HepG2 (cell line): Measurements from ENCODE around the gene KRABD2.

ENCODE experiments used
- BORCS8-MEF2B ChIP-seq: sonication (generic); formaldehyde crosslinking; IDR thresholded peaks from 2 replicates; pipeline ENCODE4 v1.8.0; 2022; ENCODE audit warnings: mild to moderate bottlenecking, missing genetic modification reagents
- CBX1 ChIP-seq: IDR thresholded peaks from one replicate; pipeline ENCODE4 v1.6.1; 2016; ENCODE audit warnings: antibody characterized with exemption, low read depth
- FIP1L1 ChIP-seq: fragments of 200-400 bp; formaldehyde crosslinking; IDR thresholded peaks from 2 replicates; pipeline ENCODE4 v1.6.1; 2018; ENCODE audit warnings: low read depth, mild to moderate bottlenecking, low read length, moderate library complexity, borderline replicate concordance; ENCODE audit not compliant: insufficient read depth
- HHEX ChIP-seq: IDR thresholded peaks from 2 replicates; pipeline ENCODE4 v1.6.1; 2016; ENCODE audit warnings: control low read depth
- KAT2B ChIP-seq: fragments of 150-350 bp; IDR thresholded peaks from 2 replicates; pipeline ENCODE4 v1.6.1; 2014; ENCODE audit warnings: low read depth, low read length, borderline replicate concordance
- LCORL ChIP-seq, 2 experiments: fragments of 450-650 bp in 1 of 2; sonication (generic) in 1 of 2; formaldehyde crosslinking in 1 of 2; IDR thresholded peaks; 2 replicates each; pipeline versions ENCODE4 v1.5.0 to v1.6.1; 2017 to 2020; ENCODE audit warnings: antibody characterized with exemption in 1 of 2, missing genetic modification reagents in 1 of 2
- MIXL1 ChIP-seq: IDR thresholded peaks from 2 replicates; pipeline ENCODE4 v1.6.1; 2016
- NCOA5 ChIP-seq: sonication (generic); formaldehyde crosslinking; IDR thresholded peaks from 2 replicates; pipeline ENCODE4 v1.4.0; 2020; ENCODE audit warnings: missing genetic modification reagents
- NR2C2 ChIP-seq: sonication (generic); formaldehyde crosslinking; IDR thresholded peaks from 2 replicates; pipeline ENCODE4 v1.4.0; 2020; ENCODE audit warnings: missing genetic modification reagents, mild to moderate bottlenecking, moderate library complexity, borderline replicate concordance
- PITX1 ChIP-seq: sonication (generic); formaldehyde crosslinking; IDR thresholded peaks from 2 replicates; pipeline ENCODE4 v1.5.1; 2020; ENCODE audit warnings: mild to moderate bottlenecking, missing genetic modification reagents
- ZFP37 ChIP-seq: sonication (generic); formaldehyde crosslinking; IDR thresholded peaks from 2 replicates; pipeline ENCODE4 v1.4.0; 2020; ENCODE audit warnings: missing genetic modification reagents, borderline replicate concordance
- ZFP82 ChIP-seq: sonication (generic); formaldehyde crosslinking; IDR thresholded peaks from 2 replicates; pipeline ENCODE4 v1.5.1; 2020; ENCODE audit warnings: mild to moderate bottlenecking, missing genetic modification reagents, borderline replicate concordance
- ZKSCAN8 ChIP-seq: IDR thresholded peaks from 2 replicates; pipeline ENCODE4 v1.6.1; 2016; ENCODE audit warnings: borderline replicate concordance, missing genetic modification reagents, missing compliant biosample characterization
- ZNF576 ChIP-seq: sonication (generic); formaldehyde crosslinking; IDR thresholded peaks from 2 replicates; pipeline ENCODE4 v1.4.0; 2020; ENCODE audit warnings: mild to moderate bottlenecking, missing genetic modification reagents
- ZNF577 ChIP-seq: sonication (generic); formaldehyde crosslinking; IDR thresholded peaks from 2 replicates; pipeline ENCODE4 v1.4.0; 2020; ENCODE audit warnings: mild to moderate bottlenecking, low read depth, missing genetic modification reagents, borderline replicate concordance
- ZNF607 ChIP-seq: sonication (generic); formaldehyde crosslinking; IDR thresholded peaks from 2 replicates; pipeline ENCODE4 v1.5.1; 2020; ENCODE audit warnings: missing genetic modification reagents, mild to moderate bottlenecking, borderline replicate concordance
- TF ChIP-seq, protein P1 (sequence below): sonication (generic); formaldehyde crosslinking; IDR thresholded peaks from 2 replicates; pipeline ENCODE4 v1.5.0; 2020; ENCODE audit warnings: missing genetic modification reagents
- TF ChIP-seq, protein P2 (sequence below): sonication (generic); formaldehyde crosslinking; IDR thresholded peaks from 2 replicates; pipeline ENCODE4 v1.4.0; 2020; ENCODE audit warnings: missing genetic modification reagents
- TF ChIP-seq, protein P3 (sequence below): sonication (generic); formaldehyde crosslinking; IDR thresholded peaks from 2 replicates; pipeline ENCODE4 v1.8.0; 2023; ENCODE audit warnings: mild to moderate bottlenecking, missing genetic modification reagents
- TF ChIP-seq, protein P4 (sequence below): sonication (generic); formaldehyde crosslinking; IDR thresholded peaks from 2 replicates; pipeline ENCODE4 v1.9.0; 2021; ENCODE audit warnings: missing genetic modification reagents, mild to moderate bottlenecking, borderline replicate concordance
- TF ChIP-seq, protein P5 (sequence below): IDR thresholded peaks from 2 replicates; pipeline ENCODE4 v1.6.1; 2016; ENCODE audit warnings: missing biosample characterization, missing genetic modification reagents, low read depth

Gene KRABD2

GRCh38 chr17:8376271-8377067 lies at the start of gene KRABD2 (continued):
- TF ChIP-seq ZNF576 (CRISPR knock-in tag), result no peak
- TF ChIP-seq, protein P1, sequence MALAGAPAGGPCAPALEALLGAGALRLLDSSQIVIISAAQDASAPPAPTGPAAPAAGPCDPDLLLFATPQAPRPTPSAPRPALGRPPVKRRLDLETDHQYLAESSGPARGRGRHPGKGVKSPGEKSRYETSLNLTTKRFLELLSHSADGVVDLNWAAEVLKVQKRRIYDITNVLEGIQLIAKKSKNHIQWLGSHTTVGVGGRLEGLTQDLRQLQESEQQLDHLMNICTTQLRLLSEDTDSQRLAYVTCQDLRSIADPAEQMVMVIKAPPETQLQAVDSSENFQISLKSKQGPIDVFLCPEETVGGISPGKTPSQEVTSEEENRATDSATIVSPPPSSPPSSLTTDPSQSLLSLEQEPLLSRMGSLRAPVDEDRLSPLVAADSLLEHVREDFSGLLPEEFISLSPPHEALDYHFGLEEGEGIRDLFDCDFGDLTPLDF (CRISPR knock-in tag), result peak; percentile 61; the same call in 1 of the 2 replicates
- 0 out of 2 replicates have a peak, but pooled peaks have one; percentile 61 for TF ChIP-seq ZNF607 (CRISPR knock-in tag)
- no peak for TF ChIP-seq ZFP82 (CRISPR knock-in tag)
- TF ChIP-seq PITX1 (CRISPR knock-in tag), result peak; percentile 69
- TF ChIP-seq LCORL (IDR thresholded peaks at IDR 0.05), result no peak
- peak; percentile 37; the same call in 1 of the 2 replicates for TF ChIP-seq LCORL (CRISPR knock-in tag; IDR thresholded peaks at IDR 0.05)
- TF ChIP-seq BORCS8-MEF2B (CRISPR knock-in tag), result peak; percentile 88; the same call in 1 of the 2 replicates
- peak; percentile 36 for TF ChIP-seq CBX1
- peak; percentile 91 for TF ChIP-seq NCOA5
- TF ChIP-seq NR2C2 (CRISPR knock-in tag), result no peak
- no peak for TF ChIP-seq ZNF577 (CRISPR knock-in tag)
- TF ChIP-seq ZKSCAN8 (CRISPR knock-in tag), result 0 out of 2 replicates have a peak, but pooled peaks have one; percentile 22
- no peak for TF ChIP-seq KAT2B
- 0 out of 2 replicates have a peak, but pooled peaks have one; percentile 70 for TF ChIP-seq ZFP37 (CRISPR knock-in tag)
- TF ChIP-seq, protein P2, sequence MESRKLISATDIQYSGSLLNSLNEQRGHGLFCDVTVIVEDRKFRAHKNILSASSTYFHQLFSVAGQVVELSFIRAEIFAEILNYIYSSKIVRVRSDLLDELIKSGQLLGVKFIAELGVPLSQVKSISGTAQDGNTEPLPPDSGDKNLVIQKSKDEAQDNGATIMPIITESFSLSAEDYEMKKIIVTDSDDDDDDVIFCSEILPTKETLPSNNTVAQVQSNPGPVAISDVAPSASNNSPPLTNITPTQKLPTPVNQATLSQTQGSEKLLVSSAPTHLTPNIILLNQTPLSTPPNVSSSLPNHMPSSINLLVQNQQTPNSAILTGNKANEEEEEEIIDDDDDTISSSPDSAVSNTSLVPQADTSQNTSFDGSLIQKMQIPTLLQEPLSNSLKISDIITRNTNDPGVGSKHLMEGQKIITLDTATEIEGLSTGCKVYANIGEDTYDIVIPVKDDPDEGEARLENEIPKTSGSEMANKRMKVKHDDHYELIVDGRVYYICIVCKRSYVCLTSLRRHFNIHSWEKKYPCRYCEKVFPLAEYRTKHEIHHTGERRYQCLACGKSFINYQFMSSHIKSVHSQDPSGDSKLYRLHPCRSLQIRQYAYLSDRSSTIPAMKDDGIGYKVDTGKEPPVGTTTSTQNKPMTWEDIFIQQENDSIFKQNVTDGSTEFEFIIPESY (CRISPR knock-in tag), result no peak
- TF ChIP-seq, protein P3, sequence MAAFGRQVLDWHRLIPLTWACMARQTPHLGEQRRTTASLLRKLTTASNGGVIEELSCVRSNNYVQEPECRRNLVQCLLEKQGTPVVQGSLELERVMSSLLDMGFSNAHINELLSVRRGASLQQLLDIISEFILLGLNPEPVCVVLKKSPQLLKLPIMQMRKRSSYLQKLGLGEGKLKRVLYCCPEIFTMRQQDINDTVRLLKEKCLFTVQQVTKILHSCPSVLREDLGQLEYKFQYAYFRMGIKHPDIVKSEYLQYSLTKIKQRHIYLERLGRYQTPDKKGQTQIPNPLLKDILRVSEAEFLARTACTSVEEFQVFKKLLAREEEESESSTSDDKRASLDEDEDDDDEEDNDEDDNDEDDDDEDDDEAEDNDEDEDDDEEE (CRISPR knock-in tag), result peak; percentile 51; the same call in 1 of the 2 replicates
- TF ChIP-seq, protein P4, sequence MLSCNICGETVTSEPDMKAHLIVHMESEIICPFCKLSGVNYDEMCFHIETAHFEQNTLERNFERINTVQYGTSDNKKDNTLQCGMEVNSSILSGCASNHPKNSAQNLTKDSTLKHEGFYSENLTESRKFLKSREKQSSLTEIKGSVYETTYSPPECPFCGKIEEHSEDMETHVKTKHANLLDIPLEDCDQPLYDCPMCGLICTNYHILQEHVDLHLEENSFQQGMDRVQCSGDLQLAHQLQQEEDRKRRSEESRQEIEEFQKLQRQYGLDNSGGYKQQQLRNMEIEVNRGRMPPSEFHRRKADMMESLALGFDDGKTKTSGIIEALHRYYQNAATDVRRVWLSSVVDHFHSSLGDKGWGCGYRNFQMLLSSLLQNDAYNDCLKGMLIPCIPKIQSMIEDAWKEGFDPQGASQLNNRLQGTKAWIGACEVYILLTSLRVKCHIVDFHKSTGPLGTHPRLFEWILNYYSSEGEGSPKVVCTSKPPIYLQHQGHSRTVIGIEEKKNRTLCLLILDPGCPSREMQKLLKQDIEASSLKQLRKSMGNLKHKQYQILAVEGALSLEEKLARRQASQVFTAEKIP (CRISPR knock-in tag), result no peak
- 0 out of 2 replicates have a peak, but pooled peaks have one; percentile 54 for TF ChIP-seq FIP1L1
- TF ChIP-seq, protein P5, sequence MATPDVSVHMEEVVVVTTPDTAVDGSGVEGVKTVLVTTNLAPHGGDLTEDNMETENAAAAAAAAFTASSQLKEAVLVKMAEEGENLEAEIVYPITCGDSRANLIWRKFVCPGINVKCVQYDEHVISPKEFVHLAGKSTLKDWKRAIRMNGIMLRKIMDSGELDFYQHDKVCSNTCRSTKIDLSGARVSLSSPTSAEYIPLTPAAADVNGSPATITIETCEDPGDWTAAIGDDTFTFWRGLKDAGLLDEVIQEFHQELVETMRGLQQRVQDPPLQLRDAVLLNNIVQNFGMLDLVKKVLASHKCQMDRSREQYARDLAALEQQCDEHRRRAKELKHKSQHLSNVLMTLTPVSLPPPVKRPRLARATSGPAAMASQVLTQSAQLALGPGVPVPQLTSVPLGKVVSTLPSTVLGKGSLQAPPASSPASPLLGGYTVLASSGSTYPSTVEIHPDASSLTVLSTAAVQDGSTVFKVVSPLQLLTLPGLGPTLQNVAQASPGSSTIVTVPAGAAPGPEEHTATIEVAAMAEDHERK (CRISPR knock-in tag), result no peak; the same call in 1 of the 2 replicates
- TF ChIP-seq HHEX (CRISPR knock-in tag), result no peak
- no peak for TF ChIP-seq MIXL1 (CRISPR knock-in tag)
